HG02870 (cell line): ENCODE measurements around the gene DDX56.
"Not testable (repeated sequence)": the region's sequence is repeated elsewhere in the genome, so short reads cannot be mapped to it uniquely, and the experiment has no call there.

Experiments used
- ATAC-seq: cut with Tn5 transposase; IDR thresholded peaks from one replicate; pipeline ENCODE4 v1.9.1; 2021; ENCODE audit warnings: mild to moderate bottlenecking, moderate library complexity; ENCODE audit not compliant: unreplicated experiment

The DDX56 gene

DNA sequence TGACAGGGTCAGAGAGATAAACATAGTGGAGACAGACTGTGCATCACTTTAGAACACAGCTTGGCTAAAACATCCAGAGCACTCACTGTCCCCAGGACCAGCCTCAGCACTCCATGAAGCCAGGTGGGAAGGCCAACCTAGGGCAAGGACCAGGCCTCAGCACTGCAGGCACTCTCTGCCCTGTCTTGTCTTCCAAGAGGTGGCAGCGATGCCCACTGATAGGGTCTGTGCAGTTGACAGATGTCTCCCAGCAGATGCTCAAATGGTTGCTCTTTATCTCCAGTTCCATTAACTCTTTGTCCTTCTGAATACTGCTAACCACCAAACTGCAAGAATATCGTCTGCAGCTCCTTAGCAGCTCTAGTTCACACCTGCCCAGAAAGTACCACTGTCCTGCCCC is 9.1 kb downstream of the DDX56 start:
- no peak for ATAC-seq

DNA sequence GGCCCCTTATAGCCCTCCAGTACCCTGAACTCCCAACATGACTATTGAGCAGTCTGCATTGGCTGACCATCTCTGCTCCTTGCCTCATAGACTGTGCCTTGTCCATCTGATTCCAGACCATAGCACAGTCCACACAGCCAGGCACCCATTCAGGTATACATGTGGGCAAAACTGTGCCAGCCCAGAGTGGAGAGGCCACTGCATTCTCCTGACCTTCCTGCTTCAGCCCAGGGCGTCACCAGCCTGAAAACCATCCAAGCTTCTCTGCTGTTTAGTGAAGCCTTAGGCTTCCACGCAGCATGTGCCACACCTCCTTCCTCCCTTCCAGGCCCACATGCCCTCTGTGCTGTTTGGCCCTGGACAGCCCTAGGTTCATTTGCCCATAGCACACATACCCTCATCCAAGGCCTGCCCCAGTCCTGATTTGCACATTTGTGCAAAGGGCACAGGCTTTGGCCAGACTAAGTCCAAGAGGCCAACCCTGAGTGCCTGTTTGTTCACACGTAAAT is 10.5 kb downstream of the DDX56 start:
- ATAC-seq, result no peak

DNA sequence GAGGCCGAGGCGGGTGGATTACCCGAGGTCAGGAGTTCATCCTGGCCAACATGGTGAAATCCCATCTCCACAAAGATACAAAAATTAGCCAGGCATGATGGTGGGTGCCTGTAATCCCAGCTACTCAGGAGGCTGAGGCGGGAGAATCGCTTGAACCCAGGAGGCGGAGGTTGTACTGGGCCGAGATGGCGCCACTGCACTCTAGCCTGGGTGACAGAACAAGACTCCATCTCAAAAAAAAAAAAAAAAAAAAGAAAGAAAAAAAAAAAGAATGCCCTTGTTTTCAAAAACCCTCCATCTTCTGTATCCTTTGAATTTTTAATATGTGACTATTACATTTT is 11.1 kb downstream of the DDX56 start:
- ATAC-seq, result not testable (repeated sequence)

DNA sequence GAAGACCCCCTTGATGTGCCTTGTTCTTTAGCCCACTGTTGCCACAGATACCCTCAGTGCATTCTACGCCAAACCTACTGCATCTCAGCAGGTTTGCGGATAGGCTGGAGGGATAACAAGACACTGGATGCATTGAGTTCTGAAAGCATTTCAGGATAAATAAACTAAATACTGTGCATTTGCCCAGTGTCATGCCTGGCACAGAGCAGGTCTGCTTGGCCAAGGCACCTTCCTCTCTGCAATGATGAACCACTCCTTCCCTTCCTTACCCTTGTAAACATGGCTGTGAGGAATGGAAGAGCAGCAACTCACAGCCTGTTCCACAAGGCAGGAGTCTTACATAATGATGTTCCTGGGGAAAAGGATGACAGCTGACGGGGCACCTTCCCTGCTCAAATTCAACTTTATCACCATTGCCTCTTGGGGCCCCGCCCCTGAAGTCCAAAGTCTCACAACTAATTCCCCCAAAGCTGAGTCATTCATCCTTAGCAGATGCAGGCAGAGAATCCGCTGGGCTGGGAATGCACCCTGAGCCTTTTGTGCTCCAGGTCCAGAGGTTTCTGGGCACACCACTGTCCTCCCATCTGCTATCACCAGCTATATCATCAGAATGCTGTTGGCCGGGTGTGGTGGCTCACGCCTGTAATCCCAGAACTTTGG is 11.6 kb downstream of the DDX56 start:
- ATAC-seq, result no peak

DNA sequence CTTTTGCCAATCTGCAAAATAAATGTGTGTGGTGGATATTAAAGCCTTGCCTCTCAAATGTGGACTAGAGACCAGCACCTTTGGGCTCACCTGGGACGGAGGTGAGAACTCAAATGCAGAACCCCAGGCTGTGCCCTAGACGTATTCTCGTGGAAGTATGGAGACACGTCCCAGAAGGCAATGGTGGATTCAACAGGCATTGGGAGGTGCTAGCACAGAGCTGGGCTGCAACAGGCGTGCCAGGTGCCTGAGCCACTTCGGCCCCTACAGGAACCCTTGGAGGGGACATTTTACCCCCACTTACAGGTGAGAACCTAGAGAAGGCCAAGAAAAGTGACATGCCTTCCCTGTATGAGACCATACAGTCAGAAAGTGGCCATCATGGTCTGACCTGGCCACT is 12.2 kb downstream of the DDX56 start:
- ATAC-seq, result no peak

- no peak for ATAC-seq
These were observed 14.2 kb downstream of the DDX56 start for GRCh38 chr7:44559485-44559884.

DNA sequence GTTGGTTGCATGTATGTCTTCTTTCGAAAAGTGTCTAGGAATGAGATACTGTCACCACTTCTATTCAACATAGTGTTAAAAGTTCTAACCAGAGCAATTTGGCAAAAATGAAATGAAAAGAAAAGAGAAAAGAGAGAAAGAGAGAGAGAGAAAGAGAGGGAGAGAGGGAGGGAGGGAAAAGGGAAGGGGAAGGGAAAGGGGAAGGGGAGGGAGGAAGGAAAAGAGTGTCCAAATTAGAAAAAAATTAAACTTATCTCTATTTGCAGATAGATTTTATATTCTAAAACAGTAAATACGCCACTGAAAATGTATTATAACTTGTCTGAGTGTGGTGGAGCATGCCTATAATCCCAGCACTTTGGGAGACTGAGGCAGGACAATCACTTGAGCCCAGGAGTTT is 16.2 kb downstream of the DDX56 start:
- ATAC-seq, result no peak

DNA sequence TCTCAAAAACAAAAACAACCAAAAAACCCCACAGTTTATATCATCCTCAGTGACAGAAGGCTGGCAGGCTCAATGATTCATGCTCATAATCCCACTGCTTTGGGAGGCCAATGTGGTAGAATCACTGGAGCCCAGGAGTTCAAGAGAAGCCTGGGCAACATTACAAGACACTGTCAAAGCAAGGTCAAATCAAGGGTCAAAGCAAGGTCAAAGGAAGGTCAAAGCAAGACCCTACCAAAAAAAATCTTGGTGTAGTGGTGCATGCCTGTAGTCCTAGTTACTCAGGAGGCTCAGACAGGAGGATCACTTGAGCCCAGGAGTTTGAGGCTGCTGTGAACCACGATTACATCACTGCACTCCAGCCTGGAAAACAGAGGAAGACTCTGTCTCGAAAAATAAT is 18.4 kb downstream of the DDX56 start:
- ATAC-seq, result no peak

DNA sequence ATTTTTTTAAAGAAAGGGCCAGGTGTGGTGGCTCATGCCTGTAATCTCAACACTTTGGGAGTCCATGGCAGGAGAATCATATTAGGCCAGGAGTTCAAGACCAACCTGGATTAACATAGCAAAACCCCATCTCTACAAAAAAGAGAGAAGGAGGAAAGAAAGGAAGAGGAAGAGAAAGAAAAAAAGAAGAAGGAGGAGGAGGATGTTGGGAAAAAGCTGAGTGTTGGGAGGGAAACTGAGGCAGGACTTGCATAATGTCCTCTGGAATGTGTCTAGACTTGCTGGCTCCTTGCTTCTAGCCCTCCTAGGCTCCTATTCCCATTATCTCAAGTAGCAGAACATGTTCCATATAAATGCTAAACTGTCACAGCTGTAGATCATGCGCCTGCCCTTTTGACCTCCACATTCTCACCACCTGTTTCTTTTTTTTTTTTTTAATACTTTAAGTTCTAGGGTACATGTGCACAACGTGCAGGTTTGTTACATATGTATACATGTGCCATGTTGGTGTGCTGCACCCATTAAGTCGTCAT is 21.2 kb downstream of the DDX56 start:
- not testable (repeated sequence) for ATAC-seq

GRCh38 chr7:44549457-44549856 is 24.3 kb downstream of the DDX56 start:
- ATAC-seq, result no peak

GRCh38 chr7:44548893-44549292 is 24.8 kb downstream of the DDX56 start:
- no peak for ATAC-seq

DNA sequence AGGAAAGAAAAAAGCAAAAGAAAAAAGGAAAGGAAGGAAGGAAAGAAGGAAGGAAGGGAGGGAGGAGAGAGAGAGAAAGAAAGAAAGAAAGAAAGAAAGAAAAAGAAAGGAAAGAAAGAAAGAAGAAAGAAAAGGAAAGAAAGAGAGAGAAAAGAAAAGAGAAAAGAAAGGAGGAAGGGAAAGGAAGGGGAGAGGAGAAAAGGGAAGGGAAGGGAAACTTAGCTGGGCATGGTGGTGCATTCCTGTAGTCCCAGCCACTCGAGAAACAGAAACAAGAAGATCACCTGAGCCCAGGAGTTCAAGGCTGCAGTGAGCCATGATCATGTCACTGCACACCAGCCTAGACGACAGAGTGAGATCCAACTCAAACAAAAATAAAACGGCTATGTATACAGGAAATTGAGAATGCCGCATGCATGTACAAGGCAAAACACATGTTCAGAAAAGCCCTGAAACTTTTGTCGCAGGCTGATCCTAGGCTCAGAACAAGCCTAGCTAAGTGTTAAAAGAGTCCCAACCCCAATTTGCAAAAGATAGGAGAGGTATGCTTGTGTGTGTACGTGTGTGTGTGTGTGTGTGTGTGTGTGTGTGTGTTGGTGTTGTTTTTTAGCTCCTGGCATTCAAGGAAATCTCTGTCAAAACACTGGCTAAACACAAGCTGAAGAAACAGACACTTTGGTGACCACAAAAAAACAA is 26.0 kb downstream of the DDX56 start:
- ATAC-seq, result no peak

GRCh38 chr7:44541876-44542610 is 31.7 kb downstream of the DDX56 start:
- ATAC-seq, result no peak

GRCh38 chr7:44541028-44541869 is 32.5 kb downstream of the DDX56 start, which contains the start of gene NPC1L1:
Gene NPC1L1 (minus strand): TSS chr7:44541330. CDS start chr7:44541259, 71 bp downstream.
- ATAC-seq, result no peak

- no peak for ATAC-seq
These were observed 33.1 kb downstream of the DDX56 start for GRCh38 chr7:44540592-44541027.

DNA sequence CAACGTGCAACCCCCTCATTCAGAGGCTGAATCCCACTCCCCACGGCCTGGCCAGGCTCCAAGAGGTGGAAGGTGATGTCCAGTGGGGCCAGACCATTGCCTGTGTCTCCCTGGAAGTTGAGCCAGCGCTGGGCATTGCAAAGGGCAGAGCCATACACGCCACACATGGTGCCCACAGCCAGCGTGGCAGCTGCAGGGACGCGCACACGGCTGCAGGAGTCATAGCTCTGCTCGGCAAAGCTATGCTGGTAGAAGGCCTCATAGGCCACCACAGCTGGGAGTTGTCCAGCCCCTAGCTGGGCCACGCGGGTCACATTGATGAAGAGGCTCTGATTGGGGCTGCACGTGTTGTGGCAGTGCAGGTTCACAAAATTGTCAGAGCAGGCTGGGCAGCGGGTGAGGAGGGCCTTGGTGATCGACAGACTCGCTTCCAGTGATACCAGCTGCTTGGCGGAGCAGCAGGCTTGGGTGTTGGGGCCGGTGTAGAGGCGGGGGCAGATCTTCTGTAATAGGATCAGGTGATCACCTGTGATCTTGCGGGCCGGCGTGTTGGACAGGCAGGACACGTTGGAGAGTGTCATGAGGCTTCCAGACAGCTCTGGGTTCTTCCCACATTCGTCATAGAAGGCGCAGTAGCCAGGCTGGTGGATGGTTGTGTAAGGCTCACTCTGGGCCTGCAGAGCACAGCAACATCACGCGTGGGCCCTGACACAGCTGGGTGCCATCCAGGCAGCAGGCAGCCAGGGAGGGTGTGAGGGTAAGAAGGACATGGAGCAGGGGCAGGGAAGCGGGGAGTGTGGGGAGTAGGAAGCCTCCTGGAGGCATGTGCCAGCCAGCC is 33.8 kb downstream of the DDX56 start:
- no peak for ATAC-seq

DNA sequence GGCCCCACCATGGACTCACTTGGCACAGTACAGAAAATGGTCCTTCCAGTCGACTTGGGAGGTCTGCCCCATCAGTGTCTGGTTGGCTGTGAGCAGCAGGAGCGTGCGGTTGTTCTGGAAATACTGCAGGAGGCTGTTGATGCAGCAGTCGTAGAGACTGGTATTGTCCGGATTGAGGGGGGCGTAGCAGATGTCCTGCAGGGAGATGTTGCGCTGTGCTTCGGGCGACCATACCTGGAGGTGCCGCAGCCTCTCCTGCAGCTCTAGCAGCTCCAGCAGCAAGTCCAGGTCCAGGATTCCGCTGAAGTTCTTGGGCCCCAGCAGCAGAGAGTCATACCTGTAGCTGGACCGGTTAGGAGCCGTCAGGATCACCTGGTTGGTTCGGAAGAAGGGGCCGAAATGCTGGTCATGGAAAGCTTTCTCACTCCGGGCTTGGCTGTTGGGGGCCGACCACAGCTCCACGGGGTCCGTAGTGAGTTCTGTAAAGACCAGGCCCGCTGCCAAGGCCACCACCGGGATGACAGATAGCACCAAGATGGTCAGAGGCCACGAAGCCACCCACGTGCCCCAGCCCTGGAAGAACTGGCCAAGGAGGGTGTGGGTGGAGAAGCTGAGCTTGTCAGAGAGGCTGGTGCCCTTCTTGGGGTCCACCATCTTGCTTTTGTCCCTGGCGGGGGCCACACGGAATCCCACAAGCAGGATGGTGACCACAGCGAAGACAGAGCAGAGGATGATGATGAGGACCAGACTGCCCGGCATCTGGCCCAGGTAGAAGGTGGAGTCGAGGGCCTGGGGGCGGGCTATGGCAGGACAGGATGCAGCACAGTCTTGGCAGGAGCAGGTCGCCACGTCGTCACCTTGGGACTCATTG is 34.7 kb downstream of the DDX56 start:
- ATAC-seq, result no peak

GRCh38 chr7:44538093-44538797 is 35.5 kb downstream of the DDX56 start:
- no peak for ATAC-seq
